GM13977 (cell line): ENCODE measurements around the gene CEBPZ.
"Not testable (repeated sequence)": the region's sequence is repeated elsewhere in the genome, so short reads cannot be mapped to it uniquely, and the experiment has no call there.

ENCODE experiments used
- DNase-seq: peaks from one replicate; pipeline ENCODE4 v3.0.0; 2012; ENCODE audit warnings: low spot score
- in situ Hi-C: fragments of 300-500 bp; cut with MboI; formaldehyde crosslinking; loops from one replicate; pipeline ENCODE4 v1.12.0; 2022; ENCODE audit warnings: low sequenced_read_pairs, low pct_unique_long_range_greater_than_20kb, mixed read lengths, inconsistent platforms; ENCODE audit not compliant: unreplicated experiment
- TF ChIP-seq, protein P1 (sequence below): IDR thresholded peaks from 2 replicates; pipeline ENCODE4 v1.5.1; 2012; ENCODE audit warnings: mild to moderate bottlenecking, control low read depth; ENCODE audit not compliant: insufficient read depth; ENCODE audit errors: extremely low read depth, missing control alignments

CEBPZ gene

DNA sequence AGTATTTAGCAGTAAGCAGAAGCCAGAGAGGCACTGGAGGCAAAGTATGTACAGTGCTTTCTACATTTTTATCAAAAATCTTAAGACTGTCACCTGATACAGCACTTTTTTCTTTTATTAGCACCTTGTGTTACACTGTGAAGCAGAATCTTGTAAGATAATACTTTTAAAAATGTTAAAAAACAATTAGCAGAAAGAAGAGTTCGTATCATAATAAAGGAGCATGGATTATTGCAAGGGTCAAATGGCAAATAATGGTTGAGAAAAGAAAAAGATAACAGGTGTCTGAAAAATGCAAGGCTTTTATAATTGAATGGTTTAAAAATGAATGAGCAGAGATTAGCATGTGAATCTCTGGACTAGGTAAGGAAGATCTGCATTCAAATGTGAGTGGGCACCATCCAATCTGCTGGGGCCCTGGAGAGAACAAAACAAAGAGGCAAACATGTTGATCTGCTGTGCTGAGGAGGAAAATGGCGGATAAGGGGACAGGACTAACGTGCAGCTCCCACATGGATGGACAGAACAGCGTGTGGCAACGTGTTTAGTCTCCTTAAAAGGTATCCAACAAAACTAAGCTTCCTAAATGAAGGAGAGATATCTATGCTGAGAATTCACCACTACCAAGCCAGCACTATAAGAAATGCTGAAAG is 25.6 kb downstream of the CEBPZ start:
- no peak for DNase-seq
- TF ChIP-seq, protein P1, sequence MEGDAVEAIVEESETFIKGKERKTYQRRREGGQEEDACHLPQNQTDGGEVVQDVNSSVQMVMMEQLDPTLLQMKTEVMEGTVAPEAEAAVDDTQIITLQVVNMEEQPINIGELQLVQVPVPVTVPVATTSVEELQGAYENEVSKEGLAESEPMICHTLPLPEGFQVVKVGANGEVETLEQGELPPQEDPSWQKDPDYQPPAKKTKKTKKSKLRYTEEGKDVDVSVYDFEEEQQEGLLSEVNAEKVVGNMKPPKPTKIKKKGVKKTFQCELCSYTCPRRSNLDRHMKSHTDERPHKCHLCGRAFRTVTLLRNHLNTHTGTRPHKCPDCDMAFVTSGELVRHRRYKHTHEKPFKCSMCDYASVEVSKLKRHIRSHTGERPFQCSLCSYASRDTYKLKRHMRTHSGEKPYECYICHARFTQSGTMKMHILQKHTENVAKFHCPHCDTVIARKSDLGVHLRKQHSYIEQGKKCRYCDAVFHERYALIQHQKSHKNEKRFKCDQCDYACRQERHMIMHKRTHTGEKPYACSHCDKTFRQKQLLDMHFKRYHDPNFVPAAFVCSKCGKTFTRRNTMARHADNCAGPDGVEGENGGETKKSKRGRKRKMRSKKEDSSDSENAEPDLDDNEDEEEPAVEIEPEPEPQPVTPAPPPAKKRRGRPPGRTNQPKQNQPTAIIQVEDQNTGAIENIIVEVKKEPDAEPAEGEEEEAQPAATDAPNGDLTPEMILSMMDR, result no peak
- in situ Hi-C loops, result no loop called here

DNA sequence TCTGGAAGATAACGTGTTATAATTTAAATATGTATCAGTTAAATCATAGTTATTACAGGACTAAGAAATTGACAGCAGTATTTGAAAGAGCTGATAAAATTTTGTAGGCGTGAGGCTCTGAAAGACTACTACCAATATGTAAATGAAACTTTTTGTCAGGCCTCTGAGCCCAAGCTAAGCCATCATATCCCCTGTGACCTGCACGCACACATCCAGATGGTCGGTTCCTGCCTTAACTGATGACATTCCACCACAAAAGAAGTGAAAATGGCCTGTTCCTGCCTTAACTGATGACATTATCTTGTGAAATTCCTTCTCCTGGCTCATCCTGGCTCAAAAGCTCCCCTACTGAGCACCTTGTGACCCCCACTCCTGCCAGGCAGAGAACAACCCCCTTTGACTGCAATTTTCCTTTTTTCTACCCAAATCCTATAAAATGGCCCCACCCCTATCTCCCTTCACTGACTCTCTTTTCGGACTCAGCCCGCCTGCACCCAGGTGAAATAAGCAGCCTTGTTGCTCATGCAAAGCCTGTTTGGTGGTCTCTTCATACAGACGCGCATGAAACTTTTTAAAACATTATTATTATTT is 26.2 kb downstream of the CEBPZ start:
- DNase-seq, in situ Hi-C loops: not testable (repeated sequence)

DNA sequence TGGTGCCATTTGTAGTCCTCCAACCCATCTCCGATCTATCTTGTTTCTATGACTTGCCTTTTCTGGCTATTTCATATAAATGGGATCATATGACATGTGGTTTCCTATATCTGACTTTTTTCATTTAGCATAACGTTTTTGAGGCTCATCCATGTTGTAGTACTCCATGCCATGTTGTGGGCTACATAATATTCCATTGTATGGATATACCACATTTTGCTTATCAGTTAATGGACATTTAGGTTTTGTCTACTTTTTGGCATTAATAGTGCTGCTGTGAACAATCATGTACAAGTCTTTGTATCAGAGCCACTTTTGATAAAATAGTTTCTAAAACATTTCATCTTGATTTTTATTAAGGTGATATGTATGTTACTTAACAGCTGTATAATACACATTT is 27.7 kb downstream of the CEBPZ start:
- DNase-seq, result no peak
- TF ChIP-seq, protein P1, result no peak
- in situ Hi-C loops, result no loop called here

DNA sequence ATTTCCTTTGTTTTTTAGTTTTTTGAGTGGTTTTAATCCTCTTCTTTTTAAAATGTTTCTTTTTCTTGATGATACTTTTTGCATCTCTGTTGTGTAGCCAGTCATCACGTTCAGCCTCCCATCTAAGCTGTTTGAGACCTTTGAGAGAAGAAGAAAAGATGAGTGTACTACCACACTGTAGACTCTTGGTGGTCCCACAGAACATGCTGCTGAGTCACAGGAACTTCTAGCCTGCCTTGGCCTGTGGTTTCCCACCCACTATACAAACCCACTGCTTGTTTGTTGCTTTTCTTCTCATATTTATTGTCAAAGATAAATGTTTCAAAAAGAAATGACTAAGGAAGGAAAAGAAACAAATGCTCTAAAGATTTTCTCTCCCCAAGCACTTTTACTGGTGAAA is 29.6 kb downstream of the CEBPZ start:
- TF ChIP-seq, protein P1, result no peak
- in situ Hi-C loops, result no loop called here
- DNase-seq, result no peak

DNA sequence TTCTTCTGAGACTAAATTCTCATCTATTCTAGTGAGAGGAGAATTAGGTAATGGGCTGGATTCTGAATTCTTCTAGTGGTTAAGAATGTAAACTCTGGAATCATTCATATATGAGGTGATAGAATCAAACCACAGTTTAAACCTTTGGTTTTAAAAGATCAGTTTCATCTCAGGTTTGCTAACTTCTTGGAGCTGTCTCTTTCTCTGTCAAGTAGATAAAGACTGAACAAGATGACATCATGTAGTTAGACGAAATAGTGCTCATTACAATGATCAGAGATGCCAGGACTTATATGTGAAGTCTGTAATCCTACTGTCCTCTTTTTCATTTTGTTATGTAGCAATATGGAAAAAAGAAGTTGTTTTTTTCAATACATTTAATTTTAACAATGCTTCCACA is 30.2 kb downstream of the CEBPZ start:
- in situ Hi-C loops, result no loop called here
- TF ChIP-seq, protein P1, result no peak
- DNase-seq, result no peak

DNA sequence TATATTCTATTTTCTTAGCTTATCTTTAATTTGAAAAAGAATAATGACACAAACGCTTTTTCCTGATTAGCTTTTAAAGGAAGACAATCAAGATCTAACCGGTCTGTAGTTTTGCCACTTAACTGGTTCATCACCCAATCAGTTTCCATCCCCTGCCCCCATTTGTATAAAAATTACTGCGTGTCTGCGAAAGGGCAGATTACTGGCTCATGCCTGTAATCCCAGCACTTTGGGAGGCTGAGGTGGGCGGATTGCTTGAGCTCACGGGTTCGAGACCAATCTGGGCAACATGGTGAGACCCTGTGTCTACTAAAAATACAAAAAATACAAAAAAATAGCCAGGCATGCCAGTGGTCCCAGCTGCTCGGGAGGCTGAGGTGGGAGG is 32.7 kb downstream of the CEBPZ start:
- DNase-seq, result no peak
- TF ChIP-seq, protein P1, result no peak
- in situ Hi-C loops, result no loop called here

DNA sequence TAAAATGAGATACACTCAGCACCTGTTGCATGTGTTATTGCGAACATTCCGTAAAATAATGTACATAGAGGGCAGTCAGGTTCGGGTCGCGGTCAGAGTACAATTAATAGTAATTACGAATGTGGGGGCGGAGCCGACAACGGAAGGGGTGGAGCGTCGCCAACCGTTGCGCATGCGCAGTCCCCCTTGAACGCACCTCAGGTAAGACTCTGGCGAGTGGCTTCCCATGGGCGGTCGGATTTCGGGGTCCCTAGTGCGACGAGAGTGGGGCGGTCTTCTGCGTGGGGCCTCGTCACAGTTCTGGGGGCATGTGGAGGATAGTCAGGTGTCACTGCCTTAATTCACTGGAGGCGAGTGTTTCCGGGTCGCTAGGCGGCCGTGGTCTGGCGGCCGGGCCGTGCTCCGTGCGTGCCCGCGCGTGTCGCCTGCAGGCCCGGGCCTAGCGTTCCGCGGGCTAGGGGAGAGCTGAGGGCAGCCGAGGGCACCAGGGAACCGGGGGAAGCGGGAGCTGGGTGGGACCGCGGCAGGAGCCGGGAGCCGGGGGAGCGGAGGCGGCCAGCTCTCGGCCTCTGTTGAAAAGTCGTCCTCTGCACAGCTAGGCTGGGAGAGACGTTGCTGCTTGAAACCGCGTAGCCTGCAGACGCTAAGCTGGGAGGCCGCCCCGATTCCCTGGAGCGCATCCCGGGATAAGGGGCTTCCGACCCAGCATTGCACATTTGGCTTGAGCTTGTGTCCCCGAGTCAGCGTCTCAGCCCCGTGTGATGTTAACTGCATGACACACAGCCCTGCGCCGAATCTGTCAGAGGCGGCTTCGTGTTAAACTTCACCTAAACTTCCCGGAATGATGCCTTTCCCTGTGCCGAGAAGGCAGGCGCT is 34.8 kb downstream of the CEBPZ start, which contains the start of gene CEBPZOS:
TSS of gene CEBPZOS (plus strand) at position 177 of the 876 bp plus-strand sequence. CDS start 3,209 bp downstream, outside the sequence.
- peak; percentile 92 for DNase-seq
- TF ChIP-seq, protein P1, result no peak
- in situ Hi-C loops, result no loop called here

DNA sequence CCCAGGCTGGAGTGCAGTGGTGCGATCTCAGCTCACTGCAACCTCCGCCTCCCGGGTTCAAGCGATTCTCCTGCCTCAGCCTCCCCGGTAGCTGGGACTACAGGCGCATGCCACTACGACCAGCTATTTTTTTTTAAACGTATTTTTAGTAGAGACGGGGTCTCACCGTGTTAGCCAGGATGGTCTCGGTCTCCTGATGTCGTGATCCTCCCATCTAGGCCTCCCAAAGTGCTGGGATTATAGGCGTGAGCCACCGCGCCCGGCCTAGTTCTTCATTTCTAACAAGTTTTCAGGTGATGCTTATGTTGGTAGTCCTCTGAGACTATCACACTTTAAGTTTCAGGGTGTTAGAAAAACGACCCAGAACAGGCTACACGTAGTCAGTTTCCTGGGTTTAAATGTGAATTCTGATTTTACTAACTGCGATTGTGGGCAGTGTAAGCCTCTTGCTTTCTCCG is 35.5 kb downstream of the CEBPZ start:
- DNase-seq, in situ Hi-C loops: not testable (repeated sequence)
